HepG2 (cell line): ENCODE results near the gene FGF2. TPM values are rescaled to one million over a fixed set of nuclear protein-coding genes. Genes with fewer than 3 reads are reported as not detected.

Source experiments
- ATF4 ChIP-seq, 2 experiments: fragments of 450-650 bp in 1 of 2; sonication (generic) in 1 of 2; formaldehyde crosslinking; IDR thresholded peaks; 2 replicates each; pipeline versions ENCODE4 v1.5.0 to v1.8.0; 2020 to 2022; ENCODE audit warnings: mild to moderate bottlenecking in 1 of 2, missing genetic modification reagents in 1 of 2
- DZIP1 ChIP-seq: sonication (generic); formaldehyde crosslinking; IDR thresholded peaks from 2 replicates; pipeline ENCODE4 v1.5.0; 2020; ENCODE audit warnings: mild to moderate bottlenecking, missing genetic modification reagents
- ELF3 ChIP-seq: IDR thresholded peaks from 2 replicates; pipeline ENCODE4 v1.6.1; 2016; ENCODE audit warnings: missing genetic modification reagents, missing compliant biosample characterization
- GMEB1 ChIP-seq: sonication (generic); formaldehyde crosslinking; IDR thresholded peaks from 2 replicates; pipeline ENCODE4 v1.5.1; 2020; ENCODE audit warnings: missing genetic modification reagents, mild to moderate bottlenecking, borderline replicate concordance
- HOXA3 ChIP-seq: sonication (generic); formaldehyde crosslinking; IDR thresholded peaks from 2 replicates; pipeline ENCODE4 v1.5.0; 2020; ENCODE audit warnings: missing genetic modification reagents
- IRF2 ChIP-seq: IDR thresholded peaks from 2 replicates; pipeline ENCODE4 v1.6.1; 2018; ENCODE audit warnings: missing genetic modification reagents, missing compliant biosample characterization
- KLF15 ChIP-seq: sonication (generic); formaldehyde crosslinking; IDR thresholded peaks from 2 replicates; pipeline ENCODE4 v1.8.1; 2023; ENCODE audit warnings: borderline replicate concordance, mild to moderate bottlenecking, inconsistent platforms, missing genetic modification reagents, mixed read lengths
- MEIS1 ChIP-seq: sonication (generic); formaldehyde crosslinking; IDR thresholded peaks from 2 replicates; pipeline ENCODE4 v1.9.0; 2021; ENCODE audit warnings: mild to moderate bottlenecking, missing genetic modification reagents, moderate library complexity, borderline replicate concordance
- RFXANK ChIP-seq: IDR thresholded peaks from 2 replicates; pipeline ENCODE4 v1.6.1; 2016
- RORA ChIP-seq: sonication (generic); formaldehyde crosslinking; IDR thresholded peaks from 2 replicates; pipeline ENCODE4 v1.5.0; 2020; ENCODE audit warnings: mild to moderate bottlenecking, missing genetic modification reagents, moderate library complexity
- SNAPC2 ChIP-seq: sonication (generic); formaldehyde crosslinking; IDR thresholded peaks from 2 replicates; pipeline ENCODE4 v1.8.1; 2022; ENCODE audit warnings: mild to moderate bottlenecking, missing genetic modification reagents
- THRA ChIP-seq: sonication (generic); formaldehyde crosslinking; IDR thresholded peaks from 2 replicates; pipeline ENCODE4 v1.4.0; 2020; ENCODE audit warnings: missing genetic modification reagents, borderline replicate concordance
- ZNF331 ChIP-seq: sonication (generic); formaldehyde crosslinking; IDR thresholded peaks from 2 replicates; pipeline ENCODE4 v1.4.0; 2020; ENCODE audit warnings: missing genetic modification reagents
- ZNF446 ChIP-seq: sonication (generic); formaldehyde crosslinking; IDR thresholded peaks from 2 replicates; pipeline ENCODE4 v1.5.0; 2020; ENCODE audit warnings: mild to moderate bottlenecking, missing genetic modification reagents
- ZNF629 ChIP-seq: sonication (generic); formaldehyde crosslinking; conservative IDR thresholded peaks from 2 replicates; pipeline ENCODE4 v1.5.0; 2020; ENCODE audit warnings: missing genetic modification reagents
- ZSCAN25 ChIP-seq: sonication (generic); formaldehyde crosslinking; IDR thresholded peaks from 2 replicates; pipeline ENCODE4 v1.8.0; 2022; ENCODE audit warnings: mild to moderate bottlenecking, missing genetic modification reagents
- polyA plus RNA-seq, 8 experiments: library from polyadenylated mRNA; depleted of rRNA in 3 of 8; stranded (reverse) in 7 of 8; unstranded in 1 of 8; fragments of >200 nt; fragmentation: Illumina TruSeq in 4 of 8; extraction: Trizol in 4 of 8; gene quantifications; 2 replicates each; pipeline versions ENCODE4 v1.2.1 to v1.2.3, GENCODE V29; 2011 to 2016; ENCODE audit warnings: low read depth in 4 of 8, missing spikeins in 1 of 8, mixed read lengths in 1 of 8; ENCODE audit not compliant: insufficient read depth in 1 of 8
- total RNA-seq, 5 experiments: library from RNA; depleted of rRNA; stranded (reverse); fragments of >200 nt; fragmentation: Illumina TruSeq; extraction: Trizol; gene quantifications; 2 replicates each; pipeline ENCODE4 v1.2.3, GENCODE V29; 2016; ENCODE audit warnings: low read depth in 1 of 5
- TF ChIP-seq, protein P1 (sequence below): sonication (generic); formaldehyde crosslinking; IDR thresholded peaks from 2 replicates; pipeline ENCODE4; 2020; ENCODE audit warnings: missing genetic modification reagents, mild to moderate bottlenecking, borderline replicate concordance
- TF ChIP-seq, protein P2 (sequence below): sonication (generic); formaldehyde crosslinking; conservative IDR thresholded peaks from 2 replicates; pipeline ENCODE4 v1.4.0; 2020; ENCODE audit warnings: missing genetic modification reagents

Gene FGF2
- total and polyA plus RNA-seq, 2 of the 13 experiments (the other 11 are each of a cell fraction or from before 2014, with no cell fraction given) = 0.01 to 0.02 TPM

DNA sequence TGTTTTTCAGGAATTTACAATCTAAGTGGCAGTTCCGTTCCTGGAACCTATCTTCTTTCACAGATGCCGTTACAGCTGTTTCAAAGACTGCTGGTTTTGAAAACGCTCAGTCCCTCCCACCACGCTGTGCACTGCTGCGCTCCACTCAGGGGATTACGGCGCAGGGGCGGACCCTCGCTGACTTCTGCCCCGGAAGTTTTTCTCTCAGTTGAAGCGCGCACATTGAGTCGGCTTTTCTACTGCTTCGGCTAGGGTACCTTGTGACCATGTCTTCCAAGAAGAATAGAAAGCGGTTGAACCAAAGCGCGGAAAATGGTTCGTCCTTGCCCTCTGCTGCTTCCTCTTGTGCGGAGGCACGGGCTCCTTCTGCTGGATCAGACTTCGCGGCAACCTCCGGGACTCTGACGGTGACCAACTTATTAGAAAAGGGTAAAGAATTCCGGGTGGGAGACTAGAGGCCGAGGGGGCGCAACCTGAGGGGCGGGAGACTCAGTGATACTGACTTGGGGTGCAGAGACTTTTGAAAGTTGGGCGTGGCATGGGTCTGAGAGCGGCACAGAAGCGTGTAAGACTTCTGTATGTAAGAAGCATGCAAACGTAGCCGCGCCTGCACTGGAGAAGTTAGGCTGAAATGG, 96.4 kb downstream of the FGF2 start (continued):
- TF ChIP-seq, protein P1, sequence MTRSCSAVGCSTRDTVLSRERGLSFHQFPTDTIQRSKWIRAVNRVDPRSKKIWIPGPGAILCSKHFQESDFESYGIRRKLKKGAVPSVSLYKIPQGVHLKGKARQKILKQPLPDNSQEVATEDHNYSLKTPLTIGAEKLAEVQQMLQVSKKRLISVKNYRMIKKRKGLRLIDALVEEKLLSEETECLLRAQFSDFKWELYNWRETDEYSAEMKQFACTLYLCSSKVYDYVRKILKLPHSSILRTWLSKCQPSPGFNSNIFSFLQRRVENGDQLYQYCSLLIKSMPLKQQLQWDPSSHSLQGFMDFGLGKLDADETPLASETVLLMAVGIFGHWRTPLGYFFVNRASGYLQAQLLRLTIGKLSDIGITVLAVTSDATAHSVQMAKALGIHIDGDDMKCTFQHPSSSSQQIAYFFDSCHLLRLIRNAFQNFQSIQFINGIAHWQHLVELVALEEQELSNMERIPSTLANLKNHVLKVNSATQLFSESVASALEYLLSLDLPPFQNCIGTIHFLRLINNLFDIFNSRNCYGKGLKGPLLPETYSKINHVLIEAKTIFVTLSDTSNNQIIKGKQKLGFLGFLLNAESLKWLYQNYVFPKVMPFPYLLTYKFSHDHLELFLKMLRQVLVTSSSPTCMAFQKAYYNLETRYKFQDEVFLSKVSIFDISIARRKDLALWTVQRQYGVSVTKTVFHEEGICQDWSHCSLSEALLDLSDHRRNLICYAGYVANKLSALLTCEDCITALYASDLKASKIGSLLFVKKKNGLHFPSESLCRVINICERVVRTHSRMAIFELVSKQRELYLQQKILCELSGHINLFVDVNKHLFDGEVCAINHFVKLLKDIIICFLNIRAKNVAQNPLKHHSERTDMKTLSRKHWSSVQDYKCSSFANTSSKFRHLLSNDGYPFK (CRISPR knock-in tag) = no peak; the same call in 1 of the 2 replicates
- TF ChIP-seq MEIS1 (CRISPR knock-in tag) (no peak), RORA (CRISPR knock-in tag) (0 out of 2 replicates have a peak, but pooled peaks have one; percentile 39), KLF15 (CRISPR knock-in tag) (peak; percentile 73; the same call in 1 of the 2 replicates), DZIP1 (CRISPR knock-in tag) (0 out of 2 replicates have a peak, but pooled peaks have one; percentile 17), RFXANK (0 out of 2 replicates have a peak, but pooled peaks have one; percentile 17), GMEB1 (peak; percentile 47; the same call in 1 of the 2 replicates), ZSCAN25 (CRISPR knock-in tag) (no peak), ELF3 (CRISPR knock-in tag) (0 out of 2 replicates have a peak, but pooled peaks have one; percentile 20), IRF2 (peak; percentile 45; the same call in 1 of the 2 replicates), ZNF331 (no peak; the same call in none of the 2 replicates), SNAPC2 (CRISPR knock-in tag) (peak; percentile 58; the same call in 1 of the 2 replicates), ZNF629 (CRISPR knock-in tag) (no peak), THRA (CRISPR knock-in tag) (peak; percentile 10), ATF4 (CRISPR knock-in tag; IDR thresholded peaks at IDR 0.05) (peak in 1 of 2 experiments; percentile 41; a peak in 1 of 4 replicates), HOXA3 (CRISPR knock-in tag) (no peak), ZNF446 (CRISPR knock-in tag) (no peak)
- TF ChIP-seq, protein P2, sequence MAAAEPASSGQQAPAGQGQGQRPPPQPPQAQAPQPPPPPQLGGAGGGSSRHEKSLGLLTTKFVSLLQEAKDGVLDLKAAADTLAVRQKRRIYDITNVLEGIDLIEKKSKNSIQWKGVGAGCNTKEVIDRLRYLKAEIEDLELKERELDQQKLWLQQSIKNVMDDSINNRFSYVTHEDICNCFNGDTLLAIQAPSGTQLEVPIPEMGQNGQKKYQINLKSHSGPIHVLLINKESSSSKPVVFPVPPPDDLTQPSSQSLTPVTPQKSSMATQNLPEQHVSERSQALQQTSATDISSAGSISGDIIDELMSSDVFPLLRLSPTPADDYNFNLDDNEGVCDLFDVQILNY (CRISPR knock-in tag) = 0 out of 2 replicates have a peak, but pooled peaks have one; percentile 39
